HepG2 (cell line): ENCODE results near the gene RPH3AL. TPM values are rescaled to one million over a fixed set of nuclear protein-coding genes. Genes with fewer than 3 reads are reported as not detected.
A peak's percentile ranks its signal among the peaks of the same experiment; 100 is the strongest.

Experiments
- ATAC-seq: fragments of 200-7000 bp; cut with Tn5 transposase; 3 replicates; pipeline ENCODE4 v1.9.1; 2020; ENCODE audit warnings: mild to moderate bottlenecking, moderate library complexity
- BruUV-seq: library from RNA; stranded (reverse); fragments of 400-500 nt; replicated peaks from 2 replicates; lab custom pipeline; 2021; lab: Mats Ljungman, UMichigan
- CTCF ChIA-PET: fragments of 300-600 bp; formaldehyde crosslinking; extraction: SDS; loops from one replicate; lab custom pipeline; 2021; ENCODE audit warnings: low total read pairs, inconsistent platforms, low intra/inter-chr PET ratio; lab: Yijun Ruan, JAX
- POLR2A ChIA-PET: fragments of 350-600 bp; sonication (Branson Sonifier 250); formaldehyde crosslinking; loops from one replicate; lab custom pipeline; 2020; ENCODE audit warnings: antibody characterized with exemption, inconsistent platforms; lab: Yijun Ruan, JAX
- DNase-seq: peaks from one replicate; pipeline ENCODE4 v3.0.0-alpha.2; 2015; ENCODE audit warnings: low spot score
- FAIRE-seq: peaks from 3 replicates; lab custom pipeline; 2011; peaks lifted over from hg19 to GRCh38; lab: Jason Lieb, UNC
- H2AFZ ChIP-seq: one replicate; pipeline ENCODE4 v1.6.1; 2011; ENCODE audit warnings: low read length, inconsistent platforms
- H3K27ac ChIP-seq: fragments of 300-600 bp; 3 replicates; pipeline ENCODE4 v1.8.0; 2011; ENCODE audit warnings: mixed run types, mild to moderate bottlenecking, mixed read lengths, low read length, inconsistent platforms; ENCODE audit not compliant: insufficient read depth; ENCODE audit errors: extremely low read length
- H3K27me3 ChIP-seq, 2 experiments: fragments of 200-600 bp in 1 of 2; 2 replicates in 1 of 2; 3 replicates in 1 of 2; pipeline versions ENCODE4 v1.6.0 to v1.8.0; 2011; ENCODE audit warnings: low read length in 2 of 2, mild to moderate bottlenecking in 2 of 2, moderate library complexity in 2 of 2, inconsistent platforms in 1 of 2; ENCODE audit not compliant: insufficient read depth in 2 of 2, control insufficient read depth in 1 of 2
- H3K36me3 ChIP-seq, 2 experiments: fragments of 200-600 bp in 1 of 2; replicated peaks in 1 of 2; 2 replicates in 1 of 2; 3 replicates in 1 of 2; pipeline versions ENCODE4 v1.5.1 to v1.8.0; 2011; ENCODE audit warnings: low read length in 2 of 2, inconsistent platforms in 1 of 2; ENCODE audit not compliant: insufficient read depth in 2 of 2, control insufficient read depth in 1 of 2
- H3K4me1 ChIP-seq: 2 replicates; pipeline ENCODE4 v1.5.1; 2012; ENCODE audit warnings: low read length, inconsistent platforms; ENCODE audit not compliant: insufficient read depth
- H3K4me2 ChIP-seq: 2 replicates; pipeline ENCODE4 v1.6.0; 2011; ENCODE audit warnings: low read depth, low read length, inconsistent platforms
- H3K4me3 ChIP-seq, 3 experiments: fragments of 200-600 bp in 1 of 3; sonication (generic), shearing (Covaris generic) in 1 of 3; replicated peaks in 1 of 3; 2 replicates each; pipeline ENCODE4 v1.5.1; 2011 to 2016; ENCODE audit warnings: low read length in 3 of 3, inconsistent platforms in 2 of 3, low read depth in 2 of 3, mild to moderate bottlenecking in 2 of 3, control low read depth in 1 of 3, mixed read lengths in 1 of 3; ENCODE audit not compliant: insufficient read depth in 1 of 3
- H3K79me2 ChIP-seq: one replicate; pipeline ENCODE4 v1.6.1; 2011; ENCODE audit warnings: low read length, inconsistent platforms; ENCODE audit not compliant: insufficient read depth
- H3K9ac ChIP-seq: 2 replicates; pipeline ENCODE4 v1.6.0; 2011; ENCODE audit warnings: mild to moderate bottlenecking, low read depth, low read length, inconsistent platforms; ENCODE audit not compliant: insufficient read depth
- H3K9me3 ChIP-seq: 2 replicates; pipeline ENCODE4 v1.5.1; 2012; ENCODE audit warnings: mild to moderate bottlenecking, low read length
- H4K20me1 ChIP-seq: 2 replicates; pipeline ENCODE4 v1.6.0; 2011; ENCODE audit warnings: inconsistent platforms, mild to moderate bottlenecking, low read length, moderate library complexity; ENCODE audit not compliant: insufficient read depth
- MED13 ChIP-seq: sonication (generic); formaldehyde crosslinking; IDR thresholded peaks from 2 replicates; pipeline ENCODE4 v1.5.0; 2020; ENCODE audit warnings: missing genetic modification reagents
- WGBS: methylation state at CpG from one replicate; pipeline ENCODE4 v1.1.6; 2017; ENCODE audit warnings: low lambda C conversion rate; 5-methylcytosine and 5-hydroxymethylcytosine counted together
- in situ Hi-C: cut with HindIII; loops from 2 replicates; pipeline ENCODE4 v1.10.0; 2017; ENCODE audit warnings: low pct_unique_long_range_greater_than_20kb; ENCODE audit not compliant: extremely low pct_ligation_motif_present
- intact Hi-C: fragments of 100-400 bp; cut with micrococcal nuclease; formaldehyde crosslinking; loops from one replicate; pipeline ENCODE4 v1.10.0; 2022; ENCODE audit not compliant: unreplicated experiment
- polyA plus RNA-seq, 8 experiments: library from polyadenylated mRNA; depleted of rRNA in 3 of 8; stranded (reverse) in 7 of 8; unstranded in 1 of 8; fragments of >200 nt; fragmentation: Illumina TruSeq in 4 of 8; extraction: Trizol in 4 of 8; gene quantifications; 2 replicates each; pipeline versions ENCODE4 v1.2.1 to v1.2.3, GENCODE V29; 2011 to 2016; ENCODE audit warnings: low read depth in 4 of 8, missing spikeins in 1 of 8, mixed read lengths in 1 of 8; ENCODE audit not compliant: insufficient read depth in 1 of 8
- total RNA-seq, 5 experiments: library from RNA; depleted of rRNA; stranded (reverse); fragments of >200 nt; fragmentation: Illumina TruSeq; extraction: Trizol; gene quantifications; 2 replicates each; pipeline ENCODE4 v1.2.3, GENCODE V29; 2016; ENCODE audit warnings: low read depth in 1 of 5
- TF ChIP-seq, protein P1 (sequence below): sonication (generic); formaldehyde crosslinking; IDR thresholded peaks from 2 replicates; pipeline ENCODE4 v1.5.0; 2020; ENCODE audit warnings: missing genetic modification reagents, mild to moderate bottlenecking, borderline replicate concordance

Gene RPH3AL
- total and polyA plus RNA-seq, 2 of the 13 experiments (the other 11 are each of a cell fraction or from before 2014, with no cell fraction given): 7.8 to 16.4 TPM

DNA sequence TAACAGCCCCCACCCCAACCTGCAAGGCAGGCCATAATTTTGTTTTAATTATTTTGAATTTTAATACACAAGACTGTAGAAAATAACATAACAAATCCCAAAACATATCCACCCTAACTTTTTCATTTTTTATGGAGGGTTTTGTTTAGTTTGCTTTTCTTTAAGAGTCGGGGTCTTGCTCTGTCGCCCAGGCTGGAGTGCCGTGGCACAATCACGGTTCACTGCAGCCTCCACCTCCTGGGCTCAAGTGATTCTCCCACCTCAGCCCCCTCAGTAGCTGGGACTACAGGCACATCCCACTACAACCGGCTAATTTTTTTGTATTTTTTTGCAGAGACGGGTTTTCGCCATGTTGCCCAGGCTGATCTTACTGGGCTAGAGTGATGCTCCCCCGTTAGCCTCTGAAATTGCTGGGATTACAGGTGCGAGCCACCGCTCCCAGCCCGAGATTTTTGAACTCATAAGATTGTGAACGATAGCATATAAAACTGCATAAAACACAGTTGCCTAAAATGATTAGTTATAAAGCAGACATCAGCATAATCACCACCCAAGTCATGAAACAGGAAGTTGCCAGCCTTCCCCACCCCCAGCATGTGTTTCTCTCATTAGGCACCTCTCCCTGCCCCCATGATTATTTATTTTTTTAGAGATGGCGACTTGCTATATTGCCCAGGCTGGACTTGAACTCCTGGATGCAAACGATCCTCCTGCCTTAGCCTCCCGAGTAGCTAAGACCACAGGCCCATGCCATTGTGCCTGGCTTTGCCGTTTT is 157.6 kb downstream of the RPH3AL start:
- Histone ChIP-seq H3K4me2 (peak overlapping the region; percentile 82; the same call in 1 of the 2 replicates), H4K20me1 (no peaks in the 10 kb centered on the region), H3K27ac (no peak overlapping the region), H3K4me3 (no peak overlapping the region), H3K9ac (no peak overlapping the region), H3K4me1 (peaks cover 28% of the 10 kb centered on the region), H3K79me2 (no peaks in the 10 kb centered on the region), H3K36me3 (no peaks in the 10 kb centered on the region), H2AFZ (no peak overlapping the region), H3K27me3 (peaks cover 2 to 14% of the 10 kb centered on the region in 2 experiments; a peak in 1 of 5 replicates), H3K9me3 (no peaks in the 10 kb centered on the region)
- 43% methylated on average over 16 of the region's 16 CpGs for WGBS
- ChIA-PET CTCF (no interaction called here), POLR2A (interaction anchor here (1.4 kb wide), 1 partner anchor 12 kb away, joined by 8 read pairs; no protein-coding TSS in a partner anchor)
- no peak for DNase-seq
- no TSS peak for BruUV-seq
- in situ Hi-C loops (no loop called here), intact Hi-C loops (no loop called here)
- no peak for ATAC-seq
- FAIRE-seq: no peak
- TF ChIP-seq, protein P1, sequence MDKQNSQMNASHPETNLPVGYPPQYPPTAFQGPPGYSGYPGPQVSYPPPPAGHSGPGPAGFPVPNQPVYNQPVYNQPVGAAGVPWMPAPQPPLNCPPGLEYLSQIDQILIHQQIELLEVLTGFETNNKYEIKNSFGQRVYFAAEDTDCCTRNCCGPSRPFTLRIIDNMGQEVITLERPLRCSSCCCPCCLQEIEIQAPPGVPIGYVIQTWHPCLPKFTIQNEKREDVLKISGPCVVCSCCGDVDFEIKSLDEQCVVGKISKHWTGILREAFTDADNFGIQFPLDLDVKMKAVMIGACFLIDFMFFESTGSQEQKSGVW (CRISPR knock-in tag): no peak
- 0 out of 2 replicates have a peak, but pooled peaks have one; percentile 4 for TF ChIP-seq MED13

DNA sequence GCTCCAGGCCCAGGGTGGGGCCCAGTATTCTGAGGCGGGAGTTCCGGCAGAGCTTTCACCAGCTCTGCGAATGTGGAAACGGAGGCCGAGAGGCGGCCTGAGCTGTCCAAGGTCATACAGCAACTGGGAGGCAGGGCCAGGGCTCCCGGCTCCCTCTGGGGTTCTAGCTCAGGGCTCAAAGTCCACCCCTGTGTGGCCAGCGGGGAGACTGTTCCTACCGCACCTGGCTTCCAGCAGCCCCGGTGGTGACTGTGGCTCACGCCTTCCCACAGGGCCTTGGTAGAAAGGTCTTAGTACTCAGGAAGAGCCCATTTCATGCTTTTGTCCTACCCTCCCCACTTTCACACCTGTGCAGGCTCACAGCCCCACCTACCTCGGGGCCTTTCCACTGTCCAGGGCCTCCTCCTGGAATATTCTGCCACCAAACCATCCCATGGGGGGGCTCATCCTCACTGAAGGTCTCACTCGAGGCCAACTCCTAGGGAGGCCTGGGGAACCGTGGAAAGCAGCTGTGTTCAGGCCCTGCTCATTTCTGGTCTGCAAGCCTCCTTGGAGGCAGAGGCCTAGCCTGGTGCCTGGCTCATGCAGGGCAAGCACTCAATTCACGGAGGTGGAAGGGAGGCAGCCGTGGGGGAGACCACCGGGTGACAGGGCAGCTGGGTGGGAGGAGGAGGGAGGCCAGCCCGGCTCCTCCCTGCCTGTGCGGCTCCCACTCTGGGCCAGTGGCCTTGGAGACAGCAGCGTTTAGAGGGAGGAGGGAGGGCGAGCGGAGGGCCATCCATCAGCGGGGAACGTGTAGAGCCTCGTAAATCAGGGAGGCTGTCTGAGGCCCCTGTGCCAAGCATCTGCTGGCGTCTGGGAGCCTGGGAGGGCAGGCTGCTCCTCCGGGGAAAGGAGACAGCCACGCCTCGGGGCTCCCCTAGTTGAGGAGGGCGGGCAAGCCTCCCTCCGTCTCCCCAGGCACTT is 158.5 kb downstream of the RPH3AL start:
- H3K27ac ChIP-seq: no peak overlapping the region
- H3K9ac ChIP-seq: peak overlapping the region; percentile 49

More for the DNA sequence above, 158.5 kb downstream of the RPH3AL start:
- no peak overlapping the region for H2AFZ ChIP-seq
- no peaks in the 10 kb centered on the region for H4K20me1 ChIP-seq
- no peaks in the 10 kb centered on the region for H3K36me3 ChIP-seq
- peak overlapping the region in 2 of 3 experiments; percentile 19 to 65; a peak in 2 of 6 replicates for H3K4me3 ChIP-seq
- H3K79me2 ChIP-seq: no peaks in the 10 kb centered on the region
- in situ Hi-C loops: no loop called here
- intact Hi-C loops: no loop called here
- no peaks in the 10 kb centered on the region for H3K9me3 ChIP-seq
- FAIRE-seq (no peak), ATAC-seq (peak; percentile 82), DNase-seq (peak; percentile 60)
- peak overlapping the region; percentile 82 for H3K4me2 ChIP-seq
- H3K27me3 ChIP-seq: peaks cover 0 to 5% of the 10 kb centered on the region in 2 experiments; a peak in 1 of 5 replicates
- ChIA-PET CTCF (no interaction called here), POLR2A (interaction anchor here (0.9 to 1.4 kb wide), 2 partner anchors 12 to 158 kb away, joined by 8 to 12 read pairs; partner anchors contain the start of gene RPH3AL)
- 8% methylated on average over 11 of the region's 31 CpGs for WGBS
- H3K4me1 ChIP-seq: peaks cover 21% of the 10 kb centered on the region
- BruUV-seq: no TSS peak
